Lower lobe of right lung (tissue), 2 donors: Measurements from ENCODE around the gene TCF7L2. TPM values are rescaled to one million over a fixed set of nuclear protein-coding genes. Genes with fewer than 3 reads are reported as not detected.
A peak's percentile ranks its signal among the peaks of the same experiment; 100 is the strongest.

Source experiments
- ATAC-seq, 2 donors: fragments of 200-7000 bp; cut with Tn5 transposase; one replicate each; pipeline ENCODE4 v1.9.1; 2020 to 2022; ENCODE audit warnings: mild to moderate bottlenecking in 2 of 2, moderate library complexity in 2 of 2
- DNase-seq: peaks from one replicate; pipeline ENCODE4 v3.0.0-alpha.2; 2020
- H3K27ac ChIP-seq: fragments of 200-600 bp; one replicate; pipeline ENCODE4 v1.8.0; 2022
- H3K27me3 ChIP-seq: fragments of 200-600 bp; one replicate; pipeline ENCODE4 v1.8.0; 2022; ENCODE audit warnings: low read depth
- H3K36me3 ChIP-seq: fragments of 200-600 bp; one replicate; pipeline ENCODE4 v1.8.0; 2022; ENCODE audit warnings: mild to moderate bottlenecking
- H3K4me1 ChIP-seq: fragments of 200-600 bp; one replicate; pipeline ENCODE4 v1.8.0; 2022
- H3K4me3 ChIP-seq: fragments of 200-600 bp; one replicate; pipeline ENCODE4 v1.8.0; 2022; ENCODE audit warnings: mild to moderate bottlenecking
- H3K9me3 ChIP-seq: fragments of 200-600 bp; one replicate; pipeline ENCODE4 v1.8.0; 2022
- intact Hi-C: fragments of 100-400 bp; cut with DNase I; formaldehyde crosslinking; loops from one replicate; pipeline ENCODE4 v1.11.0; 2022
- total RNA-seq: library from RNA; stranded (reverse); fragmentation: NEBNext Ultra II Directional; extraction: Animal tissue kit (Norgen Biotek cat#: 25700); gene quantifications from one replicate; pipeline ENCODE4 v1.2.1, GENCODE V29; 2021
- TF ChIP-seq, protein P1 (sequence below): fragments of 200-600 bp; IDR thresholded peaks from one replicate; pipeline ENCODE4 v1.8.0; 2022; ENCODE audit warnings: antibody characterized with exemption, mild to moderate bottlenecking
- donor health status: DM: no; HTN: yes; CAD: no; lungs with severe emphysema.

The TCF7L2 gene
- total RNA-seq, 1 donor from 2014 or later: 71.2 TPM

- H3K4me3 ChIP-seq: no peak overlapping the region
- no peaks in the 10 kb centered on the region for H3K9me3 ChIP-seq
- H3K4me1 ChIP-seq: peaks cover 36% of the 10 kb centered on the region
- intact Hi-C loops: no loop called here
- H3K27ac ChIP-seq: no peak overlapping the region
- no peaks in the 10 kb centered on the region for H3K36me3 ChIP-seq
- ATAC-seq (peak in 1 of 2 donors; percentile 47), DNase-seq (no peak)
- TF ChIP-seq, protein P1, sequence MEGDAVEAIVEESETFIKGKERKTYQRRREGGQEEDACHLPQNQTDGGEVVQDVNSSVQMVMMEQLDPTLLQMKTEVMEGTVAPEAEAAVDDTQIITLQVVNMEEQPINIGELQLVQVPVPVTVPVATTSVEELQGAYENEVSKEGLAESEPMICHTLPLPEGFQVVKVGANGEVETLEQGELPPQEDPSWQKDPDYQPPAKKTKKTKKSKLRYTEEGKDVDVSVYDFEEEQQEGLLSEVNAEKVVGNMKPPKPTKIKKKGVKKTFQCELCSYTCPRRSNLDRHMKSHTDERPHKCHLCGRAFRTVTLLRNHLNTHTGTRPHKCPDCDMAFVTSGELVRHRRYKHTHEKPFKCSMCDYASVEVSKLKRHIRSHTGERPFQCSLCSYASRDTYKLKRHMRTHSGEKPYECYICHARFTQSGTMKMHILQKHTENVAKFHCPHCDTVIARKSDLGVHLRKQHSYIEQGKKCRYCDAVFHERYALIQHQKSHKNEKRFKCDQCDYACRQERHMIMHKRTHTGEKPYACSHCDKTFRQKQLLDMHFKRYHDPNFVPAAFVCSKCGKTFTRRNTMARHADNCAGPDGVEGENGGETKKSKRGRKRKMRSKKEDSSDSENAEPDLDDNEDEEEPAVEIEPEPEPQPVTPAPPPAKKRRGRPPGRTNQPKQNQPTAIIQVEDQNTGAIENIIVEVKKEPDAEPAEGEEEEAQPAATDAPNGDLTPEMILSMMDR: no peak
- no peaks in the 10 kb centered on the region for H3K27me3 ChIP-seq
These were observed 185.0 kb downstream of the TCF7L2 start for GRCh38 chr10:113135025-113135424.

- Histone ChIP-seq H3K27ac (no peak overlapping the region), H3K36me3 (peaks cover 21% of the 10 kb centered on the region), H3K4me1 (peaks cover 16% of the 10 kb centered on the region), H3K27me3 (no peaks in the 10 kb centered on the region), H3K9me3 (no peaks in the 10 kb centered on the region), H3K4me3 (no peak overlapping the region)
- TF ChIP-seq, protein P1: no peak
- DNase-seq: no peak
- intact Hi-C loops: no loop called here
- no peak for ATAC-seq
These were observed 188.1 kb downstream of the TCF7L2 start for GRCh38 chr10:113137941-113138685.

- H3K27me3 ChIP-seq: no peaks in the 10 kb centered on the region
- H3K27ac ChIP-seq: no peak overlapping the region
- ATAC-seq: peak in 1 of 2 donors; percentile 34
- H3K4me1 ChIP-seq: peaks cover 13% of the 10 kb centered on the region
- H3K36me3 ChIP-seq: peaks cover 28% of the 10 kb centered on the region
- intact Hi-C loops: no loop called here
- H3K9me3 ChIP-seq: no peaks in the 10 kb centered on the region
- TF ChIP-seq, protein P1: no peak
- H3K4me3 ChIP-seq: no peak overlapping the region
- DNase-seq: no peak
These were observed 189.0 kb downstream of the TCF7L2 start for GRCh38 chr10:113138937-113139585.

GRCh38 chr10:113139699-113140098, 189.7 kb downstream of the TCF7L2 start:
- Histone ChIP-seq H3K9me3 (no peaks in the 10 kb centered on the region), H3K4me1 (peaks cover 12% of the 10 kb centered on the region), H3K36me3 (peaks cover 35% of the 10 kb centered on the region), H3K4me3 (no peak overlapping the region), H3K27me3 (no peaks in the 10 kb centered on the region), H3K27ac (no peak overlapping the region)
- TF ChIP-seq, protein P1: no peak
- intact Hi-C loops: no loop called here
- DNase-seq (no peak), ATAC-seq (no peak)

- ATAC-seq (no peak), DNase-seq (no peak)
- no peak overlapping the region for H3K27ac ChIP-seq
- no peaks in the 10 kb centered on the region for H3K27me3 ChIP-seq
- intact Hi-C loops: no loop called here
- no peak overlapping the region for H3K4me3 ChIP-seq
- TF ChIP-seq, protein P1: no peak
- H3K9me3 ChIP-seq: no peaks in the 10 kb centered on the region
- H3K4me1 ChIP-seq: peaks cover 7% of the 10 kb centered on the region
- H3K36me3 ChIP-seq: peaks cover 40% of the 10 kb centered on the region
These were observed 190.3 kb downstream of the TCF7L2 start for GRCh38 chr10:113140143-113141011.
